HL-60 (cell line): ENCODE data around the gene P2RX3.

Source experiments
- GABPA ChIP-seq: IDR thresholded peaks from 2 replicates; pipeline ENCODE4 v1.6.1; 2012; ENCODE audit warnings: low read depth
- POLR2AphosphoS5 ChIP-seq: IDR thresholded peaks from 2 replicates; pipeline ENCODE4 v1.6.1; 2012; ENCODE audit warnings: low read depth
- TF ChIP-seq, protein P1 (sequence below): IDR thresholded peaks from one replicate; pipeline ENCODE4 v1.5.1; 2011; ENCODE audit warnings: low read length, control low read depth, inconsistent platforms; ENCODE audit not compliant: insufficient read depth

DNA sequence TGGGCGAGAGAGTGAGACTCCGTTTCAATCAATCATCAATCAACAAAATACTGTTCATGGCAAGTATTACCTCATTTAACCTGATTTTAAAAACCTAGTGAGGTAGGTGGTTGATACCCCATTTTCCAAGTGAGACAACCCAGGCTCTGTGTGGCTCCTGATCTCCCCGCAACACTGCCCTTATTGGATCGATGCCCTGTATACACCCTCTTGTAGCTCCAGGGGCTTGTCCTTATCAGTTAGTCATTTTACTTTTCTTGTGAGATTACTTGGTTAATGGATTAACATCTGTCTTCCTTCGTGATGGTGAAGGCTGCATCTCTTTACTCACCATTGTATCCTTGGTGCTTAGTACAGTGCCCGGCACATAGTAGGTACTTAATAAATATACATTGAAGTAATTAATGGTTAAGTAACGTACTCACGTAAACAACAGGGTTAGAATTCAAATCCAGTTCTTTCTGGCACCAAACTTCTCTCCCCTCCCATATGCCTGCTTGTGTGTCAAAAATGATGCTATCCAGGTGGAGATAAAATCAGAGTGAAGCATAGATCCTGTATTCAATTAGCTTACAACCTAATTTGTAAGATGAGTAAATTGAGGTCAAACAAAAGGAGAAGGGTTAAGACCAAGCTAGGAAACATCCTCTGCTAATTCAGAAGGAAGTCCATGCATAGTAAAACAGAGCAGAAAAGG, 54.1 kb downstream of the P2RX3 start:
- TF ChIP-seq, protein P1, sequence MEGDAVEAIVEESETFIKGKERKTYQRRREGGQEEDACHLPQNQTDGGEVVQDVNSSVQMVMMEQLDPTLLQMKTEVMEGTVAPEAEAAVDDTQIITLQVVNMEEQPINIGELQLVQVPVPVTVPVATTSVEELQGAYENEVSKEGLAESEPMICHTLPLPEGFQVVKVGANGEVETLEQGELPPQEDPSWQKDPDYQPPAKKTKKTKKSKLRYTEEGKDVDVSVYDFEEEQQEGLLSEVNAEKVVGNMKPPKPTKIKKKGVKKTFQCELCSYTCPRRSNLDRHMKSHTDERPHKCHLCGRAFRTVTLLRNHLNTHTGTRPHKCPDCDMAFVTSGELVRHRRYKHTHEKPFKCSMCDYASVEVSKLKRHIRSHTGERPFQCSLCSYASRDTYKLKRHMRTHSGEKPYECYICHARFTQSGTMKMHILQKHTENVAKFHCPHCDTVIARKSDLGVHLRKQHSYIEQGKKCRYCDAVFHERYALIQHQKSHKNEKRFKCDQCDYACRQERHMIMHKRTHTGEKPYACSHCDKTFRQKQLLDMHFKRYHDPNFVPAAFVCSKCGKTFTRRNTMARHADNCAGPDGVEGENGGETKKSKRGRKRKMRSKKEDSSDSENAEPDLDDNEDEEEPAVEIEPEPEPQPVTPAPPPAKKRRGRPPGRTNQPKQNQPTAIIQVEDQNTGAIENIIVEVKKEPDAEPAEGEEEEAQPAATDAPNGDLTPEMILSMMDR, result no peak
- TF ChIP-seq GABPA (no peak), POLR2AphosphoS5 (no peak)
